ENCODE results near the gene MARCHF2. TPM values are rescaled to one million over a fixed set of nuclear protein-coding genes. Genes with fewer than 3 reads are reported as not detected.

MARCHF2 gene
- total and polyA plus RNA-seq, 2 donors (not counting 3 experiments of a cell fraction or from before 2014, with no cell fraction given) = 43.5 to 91.9 TPM

GRCh38 chr19:8396563-8397203, 16.4 kb upstream of the MARCHF2 start:
- DNase-seq (ENCODE audit: low read depth, low spot score) = peak; percentile 74
- no TSS peak for BruUV-seq (replicated peaks)
- no peaks in the 10 kb centered on the region for H3K27me3 ChIP-seq (ENCODE audit: control insufficient read depth in 2 of 2, insufficient read depth in 2 of 2, low read length in 2 of 2)
- no peak overlapping the region for H3K4me3 ChIP-seq (replicated peaks in 1 of 3; ENCODE audit: insufficient read depth in 1 of 3, low read depth in 1 of 3, low read length in 3 of 3)
- H4K20me1 ChIP-seq (replicated peaks; ENCODE audit: control insufficient read depth, extremely low read depth, insufficient read depth, low read length) = no peaks in the 10 kb centered on the region
- TF ChIP-seq FOS (IDR thresholded peaks at IDR 0.05; ENCODE audit: borderline replicate concordance, insufficient read depth, low read length) (no peak), JUN (IDR thresholded peaks at IDR 0.05; ENCODE audit: borderline replicate concordance, insufficient read depth, insufficient read length, low read depth) (no peak), EZH2 (IDR thresholded peaks at IDR 0.05; ENCODE audit: borderline replicate concordance, low read depth, low read length, severe bottlenecking) (no peak), POLR2A (IDR thresholded peaks at IDR 0.05; ENCODE audit: low read depth, low read length) (no peak), POLR2AphosphoS5 (IDR thresholded peaks at IDR 0.05; ENCODE audit: insufficient read depth, low read depth, low read length) (peak; percentile 52), GATA2 (IDR thresholded peaks at IDR 0.05; ENCODE audit: insufficient read depth, insufficient read length, low read depth, low read length) (no peak), MYC (IDR thresholded peaks at IDR 0.05; ENCODE audit: low read depth, low read length) (no peak), MAX (IDR thresholded peaks at IDR 0.05; ENCODE audit: insufficient read depth, insufficient read length) (no peak)
- TF ChIP-seq, protein P1, sequence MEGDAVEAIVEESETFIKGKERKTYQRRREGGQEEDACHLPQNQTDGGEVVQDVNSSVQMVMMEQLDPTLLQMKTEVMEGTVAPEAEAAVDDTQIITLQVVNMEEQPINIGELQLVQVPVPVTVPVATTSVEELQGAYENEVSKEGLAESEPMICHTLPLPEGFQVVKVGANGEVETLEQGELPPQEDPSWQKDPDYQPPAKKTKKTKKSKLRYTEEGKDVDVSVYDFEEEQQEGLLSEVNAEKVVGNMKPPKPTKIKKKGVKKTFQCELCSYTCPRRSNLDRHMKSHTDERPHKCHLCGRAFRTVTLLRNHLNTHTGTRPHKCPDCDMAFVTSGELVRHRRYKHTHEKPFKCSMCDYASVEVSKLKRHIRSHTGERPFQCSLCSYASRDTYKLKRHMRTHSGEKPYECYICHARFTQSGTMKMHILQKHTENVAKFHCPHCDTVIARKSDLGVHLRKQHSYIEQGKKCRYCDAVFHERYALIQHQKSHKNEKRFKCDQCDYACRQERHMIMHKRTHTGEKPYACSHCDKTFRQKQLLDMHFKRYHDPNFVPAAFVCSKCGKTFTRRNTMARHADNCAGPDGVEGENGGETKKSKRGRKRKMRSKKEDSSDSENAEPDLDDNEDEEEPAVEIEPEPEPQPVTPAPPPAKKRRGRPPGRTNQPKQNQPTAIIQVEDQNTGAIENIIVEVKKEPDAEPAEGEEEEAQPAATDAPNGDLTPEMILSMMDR (IDR thresholded peaks at IDR 0.05; ENCODE audit: extremely low read depth in 1 of 2, insufficient read depth in 1 of 2, low read depth in 1 of 2, low read length in 2 of 2) = peak; percentile 75 to 91
- CTCF ChIA-PET = interaction anchor here (0.9 to 4.0 kb wide), 6 partner anchors 16 to 49 kb away, joined by 3 to 79 read pairs (median 10); partner anchors contain the start of genes ANGPTL4 and MARCHF2
- peaks cover 0 to 8% of the 10 kb centered on the region in 2 experiments for H3K36me3 ChIP-seq (ENCODE audit: control insufficient read depth in 2 of 2, extremely low read depth in 1 of 2, insufficient read depth in 2 of 2, low read length in 2 of 2)
- dilution Hi-C loops (cut with MboI; ENCODE audit: extremely low pct_ligation_motif_present, low sequenced_read_pairs) = no loop called here
- FAIRE-seq = peak; percentile 89
- H2AFZ ChIP-seq (ENCODE audit: low read depth, low read length) = no peak overlapping the region
- H3K27ac ChIP-seq (ENCODE audit: insufficient read depth, low read depth, low read length) = peak overlapping the region; percentile 23
- H3K9me1 ChIP-seq (replicated peaks; ENCODE audit: control insufficient read depth, extremely low read depth, insufficient read depth, low read length) = no peaks in the 10 kb centered on the region
- H3K9me3 ChIP-seq (replicated peaks; ENCODE audit: control insufficient read depth, insufficient read depth, low read length) = no peaks in the 10 kb centered on the region
- H3K4me2 ChIP-seq (ENCODE audit: insufficient read depth, low read length) = no peak overlapping the region
- H3K4me1 ChIP-seq (ENCODE audit: control insufficient read depth, extremely low read depth, insufficient read depth, low read length) = peaks cover 28% of the 10 kb centered on the region
- POLR2A ChIA-PET = interaction anchor here (1.0 kb wide), 1 partner anchor 43 kb away, joined by 4 read pairs; no protein-coding TSS in a partner anchor
- intact Hi-C loops (cut with micrococcal nuclease) = loop anchor here (1.0 kb wide), 1 partner anchor 42 kb away; no protein-coding TSS in a partner anchor
- peaks cover 53% of the 10 kb centered on the region for H3K79me2 ChIP-seq (ENCODE audit: control insufficient read depth, insufficient read depth, low read length)
- no peak overlapping the region for H3K9ac ChIP-seq (replicated peaks; ENCODE audit: extremely low read depth, insufficient read depth, low read length)
